ENCODE measurements around the gene TANGO2. TPM values are rescaled to one million over a fixed set of nuclear protein-coding genes. Genes with fewer than 3 reads are reported as not detected.
A peak's percentile ranks its signal among the peaks of the same experiment; 100 is the strongest.

The TANGO2 gene
- total RNA-seq, 1 donor from 2014 or later: 44.2 TPM

- no peak for FAIRE-seq
- no peaks in the 10 kb centered on the region for H3K36me3 ChIP-seq (ENCODE audit: control insufficient read depth, insufficient read depth, low read length)
- DNase-seq (ENCODE audit: low read depth): no peak
- no peak for TF ChIP-seq CTCF (IDR thresholded peaks at IDR 0.05; ENCODE audit: insufficient read depth, low read length, severe bottlenecking)
- H3K27me3 ChIP-seq (ENCODE audit: control insufficient read depth, insufficient read depth, low read length): peaks cover 4% of the 10 kb centered on the region
- no peak overlapping the region for H3K4me3 ChIP-seq (ENCODE audit: low read depth, low read length)
Measured at GRCh38 chr22:19992921-19993355, 28.0 kb upstream of the TANGO2 start.

- FAIRE-seq (no peak), DNase-seq (ENCODE audit: low read depth) (no peak)
- Histone ChIP-seq H3K4me3 (ENCODE audit: low read depth, low read length) (no peak overlapping the region), H3K36me3 (ENCODE audit: control insufficient read depth, insufficient read depth, low read length) (no peaks in the 10 kb centered on the region), H3K27me3 (ENCODE audit: control insufficient read depth, insufficient read depth, low read length) (peaks cover 4% of the 10 kb centered on the region)
- TF ChIP-seq CTCF (IDR thresholded peaks at IDR 0.05; ENCODE audit: insufficient read depth, low read length, severe bottlenecking): no peak
Measured at GRCh38 chr22:19993926-19994325, 27.0 kb upstream of the TANGO2 start.

GRCh38 chr22:19994851-19995610, 25.9 kb upstream of the TANGO2 start:
- TF ChIP-seq CTCF (IDR thresholded peaks at IDR 0.05; ENCODE audit: insufficient read depth, low read length, severe bottlenecking): no peak
- FAIRE-seq (peak; percentile 68), DNase-seq (ENCODE audit: low read depth) (no peak)
- Histone ChIP-seq H3K27me3 (ENCODE audit: control insufficient read depth, insufficient read depth, low read length) (peaks cover 4% of the 10 kb centered on the region), H3K36me3 (ENCODE audit: control insufficient read depth, insufficient read depth, low read length) (no peaks in the 10 kb centered on the region), H3K4me3 (ENCODE audit: low read depth, low read length) (no peak overlapping the region)

GRCh38 chr22:19995611-19996339, 25.1 kb upstream of the TANGO2 start:
- TF ChIP-seq CTCF (IDR thresholded peaks at IDR 0.05; ENCODE audit: insufficient read depth, low read length, severe bottlenecking): no peak
- Histone ChIP-seq H3K4me3 (ENCODE audit: low read depth, low read length) (no peak overlapping the region), H3K36me3 (ENCODE audit: control insufficient read depth, insufficient read depth, low read length) (no peaks in the 10 kb centered on the region), H3K27me3 (ENCODE audit: control insufficient read depth, insufficient read depth, low read length) (peaks cover 4% of the 10 kb centered on the region)
- FAIRE-seq (no peak), DNase-seq (ENCODE audit: low read depth) (no peak)

- peak; percentile 52 for FAIRE-seq
Measured at GRCh38 chr22:19996694-19997384, 24.1 kb upstream of the TANGO2 start.

More at GRCh38 chr22:19996694-19997384, 24.1 kb upstream of the TANGO2 start:
- Histone ChIP-seq H3K36me3 (ENCODE audit: control insufficient read depth, insufficient read depth, low read length) (no peaks in the 10 kb centered on the region), H3K4me3 (ENCODE audit: low read depth, low read length) (no peak overlapping the region), H3K27me3 (ENCODE audit: control insufficient read depth, insufficient read depth, low read length) (peaks cover 4% of the 10 kb centered on the region)
- no peak for DNase-seq (ENCODE audit: low read depth)
- no peak for TF ChIP-seq CTCF (IDR thresholded peaks at IDR 0.05; ENCODE audit: insufficient read depth, low read length, severe bottlenecking)
